Activated CD4-positive, alpha-beta memory T cell treated with anti-CD3 and anti-CD28 coated beads for 36 hours (primary cell): Measurements from ENCODE around the gene PTCHD1. TPM values are rescaled to one million over a fixed set of nuclear protein-coding genes. Genes with fewer than 3 reads are reported as not detected.
A peak's percentile ranks its signal among the peaks of the same experiment; 100 is the strongest.

Experiments
- CTCF ChIA-PET: fragments of 350-600 bp; sonication (Branson Sonifier 250); formaldehyde crosslinking; loops from one replicate; lab custom pipeline; 2021; ENCODE audit warnings: antibody characterized with exemption, inconsistent platforms; lab: Charles Lee
- POLR2A ChIA-PET: fragments of 350-600 bp; sonication (Branson Sonifier 250); formaldehyde crosslinking; loops from one replicate; lab custom pipeline; 2021; ENCODE audit warnings: antibody characterized with exemption; lab: Charles Lee
- DNase-seq: peaks from one replicate; pipeline ENCODE4 v3.0.0-alpha.2; 2020
- H3K27ac Mint-ChIP-seq: one replicate; pipeline ENCODE4 v1.8.0; 2021; ENCODE audit warnings: mixed read lengths
- H3K27me3 Mint-ChIP-seq: one replicate; pipeline ENCODE4 v1.8.0; 2021; ENCODE audit warnings: mixed read lengths
- H3K36me3 Mint-ChIP-seq: one replicate; pipeline ENCODE4 v1.8.0; 2021; ENCODE audit warnings: mixed read lengths
- H3K4me1 Mint-ChIP-seq: one replicate; pipeline ENCODE4 v1.8.0; 2021; ENCODE audit warnings: low read depth, mixed read lengths
- H3K4me3 Mint-ChIP-seq: one replicate; pipeline ENCODE4 v1.8.0; 2021; ENCODE audit warnings: mild to moderate bottlenecking, mixed read lengths
- H3K9me3 Mint-ChIP-seq: one replicate; pipeline ENCODE4 v1.8.0; 2021; ENCODE audit warnings: mixed read lengths
- intact Hi-C: fragments of 100-400 bp; cut with micrococcal nuclease; formaldehyde crosslinking; loops from one replicate; pipeline ENCODE4 v1.15.1; 2023
- total RNA-seq, 2 experiments: library from RNA; stranded (reverse); gene quantifications; one replicate each; pipeline ENCODE4 v1.2.3, GENCODE V29; 2021

PTCHD1 gene
- total RNA-seq: not detected

- CTCF ChIA-PET: no interaction called here
These were observed at the start of gene PTCHD1 for GRCh38 chrX:23334848-23335599. Gene PTCHD1 (plus strand): TSS chrX:23334849. CDS start chrX:23334876, 27 bp downstream.

DNA sequence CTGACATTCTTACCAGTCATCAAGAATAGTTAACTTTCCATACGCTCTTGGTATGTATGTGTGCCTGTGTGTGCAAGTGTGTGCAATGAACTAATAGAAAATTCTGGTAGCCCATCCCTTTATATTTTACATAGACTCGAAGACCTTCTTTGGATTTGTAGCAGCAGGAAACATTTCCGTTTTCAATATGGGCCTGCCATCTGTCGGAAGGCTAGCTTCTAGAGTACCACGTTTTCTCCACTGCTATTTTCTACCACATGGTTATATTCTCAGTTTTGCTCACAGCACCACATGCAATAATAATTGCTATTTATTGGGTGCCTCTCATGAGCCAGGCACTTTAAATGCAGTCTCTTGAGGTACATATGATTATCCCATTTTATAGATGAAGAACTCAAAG lies 47.9 kb upstream of the PTCHD1 start:
- no peak for DNase-seq

More at GRCh38 chrX:23334848-23335599, at the start of gene PTCHD1:
- intact Hi-C loops: no loop called here
- Mint-ChIP-seq H3K27me3 (peaks cover 35% of the 10 kb centered on the region), H3K36me3 (no peaks in the 10 kb centered on the region), H3K4me3 (no peak within 1 kb of the TSS), H3K9me3 (no peaks in the 10 kb centered on the region), H3K4me1 (peaks cover 9% of the 10 kb centered on the region), H3K27ac (no peak within 1 kb of the TSS)
- POLR2A ChIA-PET: no interaction called here
- no peak for DNase-seq

DNA sequence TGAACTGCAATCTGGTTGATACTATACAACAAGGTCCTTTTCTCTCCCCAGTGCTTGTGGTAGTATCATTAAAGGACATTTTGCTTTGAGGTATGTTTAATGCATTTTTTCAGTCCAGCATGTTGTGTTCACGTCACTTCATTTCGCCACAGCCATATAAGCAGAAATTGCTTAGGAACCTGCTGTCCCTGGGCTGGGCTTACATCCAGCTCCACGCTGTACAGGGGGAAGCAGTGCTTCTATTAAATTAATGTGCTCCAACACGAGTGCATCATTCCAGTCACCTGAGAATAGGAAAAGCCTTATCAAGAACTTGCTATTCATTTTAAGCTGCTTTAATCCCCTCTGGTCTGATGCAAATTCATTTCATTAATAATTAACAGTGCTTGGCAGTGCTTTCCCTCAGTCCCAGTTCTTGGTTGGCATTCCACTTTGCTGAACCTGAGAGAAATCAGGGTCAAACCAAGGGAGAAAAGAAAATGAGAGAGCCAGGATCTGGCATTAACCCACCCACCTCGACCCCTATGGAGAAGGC lies 47.4 kb upstream of the PTCHD1 start:
- no peaks in the 10 kb centered on the region for H3K4me1 Mint-ChIP-seq
- intact Hi-C loops: no loop called here
- DNase-seq: no peak
- ChIA-PET POLR2A (no interaction called here), CTCF (no interaction called here)
- H3K27ac Mint-ChIP-seq: no peak overlapping the region
- no peak overlapping the region for H3K4me3 Mint-ChIP-seq
- no peaks in the 10 kb centered on the region for H3K9me3 Mint-ChIP-seq
- no peaks in the 10 kb centered on the region for H3K36me3 Mint-ChIP-seq
- no peaks in the 10 kb centered on the region for H3K27me3 Mint-ChIP-seq

More for the DNA sequence above, 47.9 kb upstream of the PTCHD1 start:
- Mint-ChIP-seq H3K9me3 (no peaks in the 10 kb centered on the region), H3K27ac (no peak overlapping the region), H3K4me1 (no peaks in the 10 kb centered on the region), H3K27me3 (no peaks in the 10 kb centered on the region), H3K36me3 (no peaks in the 10 kb centered on the region), H3K4me3 (no peak overlapping the region)
- intact Hi-C loops: no loop called here
- POLR2A ChIA-PET: no interaction called here
- CTCF ChIA-PET: no interaction called here

- no peaks in the 10 kb centered on the region for H3K27me3 Mint-ChIP-seq
- no peak overlapping the region for H3K27ac Mint-ChIP-seq
- ChIA-PET CTCF (no interaction called here), POLR2A (no interaction called here)
- H3K4me1 Mint-ChIP-seq: no peaks in the 10 kb centered on the region
- intact Hi-C loops: no loop called here
- no peaks in the 10 kb centered on the region for H3K36me3 Mint-ChIP-seq
- H3K9me3 Mint-ChIP-seq: no peaks in the 10 kb centered on the region
- H3K4me3 Mint-ChIP-seq: no peak overlapping the region
- DNase-seq: no peak
These were observed 42.2 kb upstream of the PTCHD1 start for GRCh38 chrX:23292354-23292987.

- Mint-ChIP-seq H3K36me3 (no peaks in the 10 kb centered on the region), H3K27ac (no peak overlapping the region), H3K4me1 (no peaks in the 10 kb centered on the region), H3K4me3 (no peak overlapping the region), H3K9me3 (no peaks in the 10 kb centered on the region), H3K27me3 (no peaks in the 10 kb centered on the region)
- no peak for DNase-seq
- CTCF ChIA-PET: no interaction called here
- POLR2A ChIA-PET: no interaction called here
- intact Hi-C loops: no loop called here
These were observed 41.5 kb upstream of the PTCHD1 start for GRCh38 chrX:23292988-23293651.

- Mint-ChIP-seq H3K9me3 (no peaks in the 10 kb centered on the region), H3K4me3 (no peak overlapping the region), H3K27ac (no peak overlapping the region), H3K36me3 (no peaks in the 10 kb centered on the region), H3K27me3 (peaks cover 1% of the 10 kb centered on the region), H3K4me1 (no peaks in the 10 kb centered on the region)
- no peak for DNase-seq
- POLR2A ChIA-PET: no interaction called here
- intact Hi-C loops: no loop called here
- CTCF ChIA-PET: no interaction called here
These were observed 29.8 kb upstream of the PTCHD1 start for GRCh38 chrX:23304881-23305280.

DNA sequence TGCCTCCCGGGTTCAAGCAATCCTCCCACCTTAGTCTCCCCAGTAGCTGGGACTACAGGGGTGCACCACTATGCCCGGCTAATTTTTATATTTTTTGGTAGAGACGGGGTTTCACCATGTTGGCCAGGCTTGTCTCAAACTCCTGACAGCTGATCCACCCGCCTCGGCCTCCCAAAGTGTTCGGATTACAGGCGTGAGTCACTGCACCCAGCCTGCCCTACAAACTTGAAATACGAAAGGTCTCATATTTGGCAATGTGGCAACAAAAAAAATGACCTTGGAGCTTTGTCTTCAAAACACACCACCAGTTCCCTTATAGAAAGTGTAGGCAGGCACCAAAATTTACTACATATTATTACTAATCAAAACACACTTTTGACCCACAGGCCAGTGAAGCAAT lies 22.9 kb upstream of the PTCHD1 start:
- H3K27me3 Mint-ChIP-seq: no peaks in the 10 kb centered on the region

GRCh38 chrX:23312136-23312535 lies 22.5 kb upstream of the PTCHD1 start:
- no peak overlapping the region for H3K27ac Mint-ChIP-seq
- ChIA-PET CTCF (no interaction called here), POLR2A (no interaction called here)
- H3K36me3 Mint-ChIP-seq: no peaks in the 10 kb centered on the region
- no peaks in the 10 kb centered on the region for H3K9me3 Mint-ChIP-seq
- H3K4me1 Mint-ChIP-seq: no peaks in the 10 kb centered on the region
- intact Hi-C loops: no loop called here
- no peak overlapping the region for H3K4me3 Mint-ChIP-seq
- DNase-seq: no peak
- no peaks in the 10 kb centered on the region for H3K27me3 Mint-ChIP-seq

More for the DNA sequence above, 22.9 kb upstream of the PTCHD1 start:
- Mint-ChIP-seq H3K4me3 (no peak overlapping the region), H3K9me3 (no peaks in the 10 kb centered on the region), H3K4me1 (no peaks in the 10 kb centered on the region), H3K36me3 (no peaks in the 10 kb centered on the region), H3K27ac (no peak overlapping the region)
- ChIA-PET POLR2A (no interaction called here), CTCF (no interaction called here)
- DNase-seq: no peak
- intact Hi-C loops: no loop called here

GRCh38 chrX:23317799-23318724 lies 16.6 kb upstream of the PTCHD1 start:
- Mint-ChIP-seq H3K27me3 (no peaks in the 10 kb centered on the region), H3K36me3 (no peaks in the 10 kb centered on the region), H3K27ac (no peak overlapping the region), H3K4me3 (no peak overlapping the region), H3K4me1 (no peaks in the 10 kb centered on the region), H3K9me3 (no peaks in the 10 kb centered on the region)
- ChIA-PET POLR2A (no interaction called here), CTCF (interaction anchor here (0.6 to 1.2 kb wide), 3 partner anchors 38 to 1333 kb away, joined by 3 read pairs; no protein-coding TSS in a partner anchor)
- peak; percentile 33 for DNase-seq
- intact Hi-C loops: no loop called here

DNA sequence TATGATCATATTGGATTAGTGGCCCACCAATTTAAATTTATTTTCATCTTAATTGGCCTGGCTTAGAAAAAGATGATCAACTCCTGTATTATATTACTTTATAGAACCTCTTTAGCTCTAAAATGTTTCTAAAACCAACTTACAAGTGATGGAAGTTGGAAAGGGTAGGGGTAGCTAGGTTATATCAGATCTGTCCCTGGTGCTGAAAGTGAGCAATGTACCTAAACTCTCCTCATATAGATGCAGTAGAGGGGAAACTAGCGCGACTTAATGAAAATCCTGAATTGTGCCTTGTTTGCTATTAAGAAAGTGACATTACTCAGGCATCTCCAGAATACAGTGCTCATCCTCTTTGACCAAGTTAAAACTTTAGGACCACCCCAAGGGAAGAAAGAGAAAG lies 7.5 kb upstream of the PTCHD1 start:
- Mint-ChIP-seq H3K4me1 (peaks cover under 1% of the 10 kb centered on the region), H3K36me3 (no peaks in the 10 kb centered on the region), H3K27ac (no peak overlapping the region), H3K4me3 (no peak overlapping the region), H3K9me3 (no peaks in the 10 kb centered on the region), H3K27me3 (peaks cover 9% of the 10 kb centered on the region)
- intact Hi-C loops: no loop called here
- POLR2A ChIA-PET: no interaction called here
- CTCF ChIA-PET: no interaction called here
- DNase-seq: no peak

GRCh38 chrX:23331701-23332100 lies 2.9 kb upstream of the PTCHD1 start:
- POLR2A ChIA-PET: no interaction called here
- intact Hi-C loops: no loop called here

More at GRCh38 chrX:23331701-23332100, 2.9 kb upstream of the PTCHD1 start:
- no peaks in the 10 kb centered on the region for H3K36me3 Mint-ChIP-seq
- no peak for DNase-seq
- no peaks in the 10 kb centered on the region for H3K9me3 Mint-ChIP-seq
- H3K27me3 Mint-ChIP-seq: peaks cover 33% of the 10 kb centered on the region
- no peak overlapping the region for H3K27ac Mint-ChIP-seq
- CTCF ChIA-PET: no interaction called here
- H3K4me1 Mint-ChIP-seq: peaks cover 9% of the 10 kb centered on the region
- H3K4me3 Mint-ChIP-seq: no peak overlapping the region
